Endodermal cell (in vitro differentiated cells): ENCODE measurements around the gene PRKCE. TPM values are rescaled to one million over a fixed set of nuclear protein-coding genes. Genes with fewer than 3 reads are reported as not detected.

ENCODE experiments used
- DNase-seq: peaks from one replicate; pipeline ENCODE4 v3.0.0-alpha.2; 2017
- H3K27ac ChIP-seq: 2 replicates; pipeline ENCODE4 v1.5.1; 2013; ENCODE audit warnings: mild to moderate bottlenecking, low read depth, low read length, moderate library complexity
- H3K27me3 ChIP-seq: 2 replicates; pipeline ENCODE4 v1.6.1; 2013; ENCODE audit warnings: mild to moderate bottlenecking, low read length, moderate library complexity; ENCODE audit not compliant: insufficient read depth, control insufficient read depth, poor library complexity, severe bottlenecking
- H3K36me3 ChIP-seq: 2 replicates; pipeline ENCODE4 v1.7.0; 2013; ENCODE audit warnings: mild to moderate bottlenecking, low read length, moderate library complexity; ENCODE audit not compliant: control insufficient read depth, insufficient read depth
- H3K4me1 ChIP-seq: one replicate; pipeline ENCODE4 v1.7.0; 2013; ENCODE audit warnings: low read length; ENCODE audit not compliant: control insufficient read depth, insufficient read depth
- H3K4me3 ChIP-seq: 2 replicates; pipeline ENCODE4 v1.5.1; 2013; ENCODE audit warnings: mild to moderate bottlenecking, low read length, moderate library complexity
- H3K9ac ChIP-seq: 2 replicates; pipeline ENCODE4 v1.6.1; 2013; ENCODE audit warnings: mild to moderate bottlenecking, low read length, moderate library complexity; ENCODE audit not compliant: poor library complexity, severe bottlenecking; ENCODE audit errors: extremely low read depth
- H3K9me3 ChIP-seq: 2 replicates; pipeline ENCODE4 v1.6.1; 2013; ENCODE audit warnings: mild to moderate bottlenecking, low read length, moderate library complexity; ENCODE audit not compliant: control insufficient read depth
- H3K27ac Mint-ChIP-seq: 2 replicates; pipeline ENCODE4 v1.8.0; 2020; ENCODE audit warnings: mixed read lengths
- H3K27me3 Mint-ChIP-seq: 2 replicates; pipeline ENCODE4 v1.8.0; 2021; ENCODE audit warnings: mild to moderate bottlenecking, mixed read lengths; ENCODE audit not compliant: insufficient read depth
- H3K36me3 Mint-ChIP-seq: 2 replicates; pipeline ENCODE4 v1.8.0; 2020; ENCODE audit warnings: low read depth, mixed read lengths
- H3K4me1 Mint-ChIP-seq: 2 replicates; pipeline ENCODE4 v1.8.0; 2020; ENCODE audit warnings: mixed read lengths
- H3K4me3 Mint-ChIP-seq: 2 replicates; pipeline ENCODE4 v1.8.0; 2020; ENCODE audit warnings: mild to moderate bottlenecking, moderate library complexity, mixed read lengths
- H3K9me3 Mint-ChIP-seq: 2 replicates; pipeline ENCODE4 v1.8.0; 2020; ENCODE audit warnings: mild to moderate bottlenecking, mixed read lengths
- CTCF ChIP-seq: fragments of 200-600 bp; sonication (generic); conservative IDR thresholded peaks from 2 replicates; pipeline ENCODE4 v1.5.0; 2021; ENCODE audit warnings: antibody characterized with exemption, mild to moderate bottlenecking
- WGBS, 2 experiments: methylation state at CpG; one replicate each; pipeline versions ENCODE4 v1.1.5 to v1.1.7; 2013; ENCODE audit warnings: missing lambda C conversion rate in 2 of 2, mixed read lengths in 1 of 2; ENCODE audit not compliant: insufficient coverage in 1 of 2, insufficient read length in 1 of 2; 5-methylcytosine and 5-hydroxymethylcytosine counted together
- total RNA-seq, 2 donors: library from RNA; stranded (reverse); fragmentation: NEBNext Ultra II Directional in 1 of 2; extraction: Animal tissue kit (Norgen Biotek cat#: 25700) in 1 of 2; gene quantifications; 2 replicates in 1 of 2; 3 replicates in 1 of 2; pipeline ENCODE4 v1.2.1, GENCODE V29; 2021

Gene PRKCE
- total RNA-seq, 2 donors from 2014 or later = 1.4 to 1.7 TPM

GRCh38 chr2:45802499-45803138 lies 151.1 kb downstream of the PRKCE start:
- H3K4me1 Mint-ChIP-seq = no peaks in the 10 kb centered on the region
- DNase-seq = no peak
- no peaks in the 10 kb centered on the region for H3K9me3 Mint-ChIP-seq
- H3K27ac ChIP-seq = no peak overlapping the region
- no peak overlapping the region for H3K4me3 Mint-ChIP-seq
- H3K27me3 Mint-ChIP-seq = no peaks in the 10 kb centered on the region
- H3K4me3 ChIP-seq = no peak overlapping the region
- H3K4me1 ChIP-seq = no peaks in the 10 kb centered on the region
- H3K36me3 Mint-ChIP-seq = no peaks in the 10 kb centered on the region
- H3K36me3 ChIP-seq = no peaks in the 10 kb centered on the region
- no peak for TF ChIP-seq CTCF
- no peaks in the 10 kb centered on the region for H3K9me3 ChIP-seq
- no peak overlapping the region for H3K9ac ChIP-seq
- H3K27ac Mint-ChIP-seq = no peak overlapping the region
- H3K27me3 ChIP-seq = no peaks in the 10 kb centered on the region
- WGBS, 2 experiments = 78 to 87% methylated on average over 5 to 8 of the region's 8 CpGs

GRCh38 chr2:45804987-45805755 lies 153.7 kb downstream of the PRKCE start:
- H3K27ac ChIP-seq = no peak overlapping the region
- H3K4me1 Mint-ChIP-seq = peaks cover 2% of the 10 kb centered on the region
- DNase-seq = no peak
- WGBS, 2 experiments = 94 to 96% methylated on average over 3 to 6 of the region's 6 CpGs
- no peak overlapping the region for H3K9ac ChIP-seq
- TF ChIP-seq CTCF = no peak
- no peak overlapping the region for H3K27ac Mint-ChIP-seq
- no peak overlapping the region for H3K4me3 Mint-ChIP-seq
- H3K4me3 ChIP-seq = no peak overlapping the region
- no peaks in the 10 kb centered on the region for H3K9me3 Mint-ChIP-seq
- no peaks in the 10 kb centered on the region for H3K4me1 ChIP-seq
- no peaks in the 10 kb centered on the region for H3K27me3 ChIP-seq
- no peaks in the 10 kb centered on the region for H3K27me3 Mint-ChIP-seq
- no peaks in the 10 kb centered on the region for H3K36me3 ChIP-seq
- H3K9me3 ChIP-seq = no peaks in the 10 kb centered on the region
- no peaks in the 10 kb centered on the region for H3K36me3 Mint-ChIP-seq

- WGBS, 2 experiments = 89 to 94% methylated on average over 6 to 8 of the region's 8 CpGs
Observed at GRCh38 chr2:45806563-45807358, 155.3 kb downstream of the PRKCE start.

More at GRCh38 chr2:45806563-45807358, 155.3 kb downstream of the PRKCE start:
- Mint-ChIP-seq H3K27me3 (no peaks in the 10 kb centered on the region), H3K27ac (no peak overlapping the region), H3K4me1 (peaks cover 2% of the 10 kb centered on the region), H3K4me3 (no peak overlapping the region), H3K9me3 (no peaks in the 10 kb centered on the region), H3K36me3 (no peaks in the 10 kb centered on the region)
- Histone ChIP-seq H3K4me3 (no peak overlapping the region), H3K9me3 (no peaks in the 10 kb centered on the region), H3K27ac (no peak overlapping the region), H3K36me3 (no peaks in the 10 kb centered on the region), H3K27me3 (no peaks in the 10 kb centered on the region), H3K9ac (no peak overlapping the region), H3K4me1 (no peaks in the 10 kb centered on the region)
- no peak for DNase-seq
- no peak for TF ChIP-seq CTCF
